Smooth muscle cell (in vitro differentiated cells): ENCODE results near the gene SLC15A5. TPM values are rescaled to one million over a fixed set of nuclear protein-coding genes. Genes with fewer than 3 reads are reported as not detected.

Experiments
- DNase-seq: peaks from one replicate; lab custom pipeline; 2025; ENCODE audit not compliant: unreplicated experiment; lab: John Stamatoyannopoulos, UW
- H2AFZ ChIP-seq: fragments of 200-600 bp; sonication (generic); 2 replicates; pipeline ENCODE4 v1.6.0; 2016; ENCODE audit warnings: antibody characterized with exemption, low read depth, mild to moderate bottlenecking
- H3F3A ChIP-seq: fragments of 200-600 bp; sonication (generic); 2 replicates; pipeline ENCODE4 v1.6.0; 2017; ENCODE audit warnings: antibody characterized with exemption, low read depth
- H3K27ac ChIP-seq: fragments of 200-600 bp; sonication (generic); 2 replicates; pipeline ENCODE4 v1.5.1; 2016; ENCODE audit warnings: low read depth, mild to moderate bottlenecking
- H3K27me3 ChIP-seq: fragments of 200-600 bp; sonication (generic); 2 replicates; pipeline ENCODE4 v1.6.1; 2016; ENCODE audit warnings: low read depth, mild to moderate bottlenecking
- H3K36me3 ChIP-seq: fragments of 200-600 bp; sonication (generic); 2 replicates; pipeline ENCODE4 v1.5.1; 2016; ENCODE audit warnings: low read depth
- H3K4me1 ChIP-seq: fragments of 200-600 bp; sonication (generic); 2 replicates; pipeline ENCODE4 v1.5.1; 2016; ENCODE audit warnings: low read depth
- H3K4me2 ChIP-seq: fragments of 200-600 bp; sonication (generic); 2 replicates; pipeline ENCODE4 v1.6.0; 2016; ENCODE audit warnings: mild to moderate bottlenecking
- H3K4me3 ChIP-seq: fragments of 200-600 bp; sonication (generic); 2 replicates; pipeline ENCODE4 v1.5.1; 2016; ENCODE audit warnings: mild to moderate bottlenecking
- H3K79me2 ChIP-seq: fragments of 200-600 bp; sonication (generic); 2 replicates; pipeline ENCODE4 v1.6.0; 2016; ENCODE audit warnings: low read depth, mild to moderate bottlenecking
- H3K9ac ChIP-seq: fragments of 200-600 bp; sonication (generic); 2 replicates; pipeline ENCODE4 v1.6.0; 2016; ENCODE audit warnings: low read depth
- H3K9me3 ChIP-seq: fragments of 200-600 bp; sonication (generic); replicated peaks from 2 replicates; pipeline ENCODE4 v1.5.1; 2016; ENCODE audit warnings: low read depth
- H4K20me1 ChIP-seq: fragments of 200-600 bp; sonication (generic); 2 replicates; pipeline ENCODE4 v1.6.0; 2016; ENCODE audit warnings: low read depth
- CTCF ChIP-seq: fragments of 200-600 bp; sonication (generic); IDR thresholded peaks from 2 replicates; pipeline ENCODE4 v1.5.1; 2017; ENCODE audit warnings: borderline replicate concordance, mild to moderate bottlenecking, antibody characterized with exemption; ENCODE audit not compliant: insufficient read depth, poor library complexity, severe bottlenecking
- WGBS: methylation state at CpG from one replicate; pipeline ENCODE4 v1.1.7; 2016; ENCODE audit warnings: low lambda C conversion rate; 5-methylcytosine and 5-hydroxymethylcytosine counted together
- polyA plus RNA-seq: library from polyadenylated mRNA; unstranded; fragments of >200 nt; fragmentation: Nextera tagmentation; extraction: Ambion mirVana; gene quantifications from 2 replicates; pipeline ENCODE4 v1.2.1, GENCODE V29; 2016
- total RNA-seq: library from RNA; depleted of rRNA; stranded (reverse); fragments of >200 nt; gene quantifications from 2 replicates; pipeline ENCODE4 v1.2.3, GENCODE V29; 2014

SLC15A5 gene
- total and polyA plus RNA-seq, 2 experiments from 2014 or later = not detected

GRCh38 chr12:16159571-16159970 lies 117.9 kb downstream of the SLC15A5 start:
- no peaks in the 10 kb centered on the region for H3K79me2 ChIP-seq
- DNase-seq = no peak
- no peaks in the 10 kb centered on the region for H4K20me1 ChIP-seq
- H2AFZ ChIP-seq = no peak overlapping the region
- H3K4me1 ChIP-seq = no peaks in the 10 kb centered on the region
- no peak overlapping the region for H3K4me2 ChIP-seq
- no peaks in the 10 kb centered on the region for H3F3A ChIP-seq
- H3K9ac ChIP-seq = no peak overlapping the region
- WGBS = 90% methylated on average over 1 of the region's 1 CpG
- H3K27ac ChIP-seq = no peak overlapping the region
- no peak for TF ChIP-seq CTCF
- no peaks in the 10 kb centered on the region for H3K27me3 ChIP-seq
- H3K36me3 ChIP-seq = no peaks in the 10 kb centered on the region
- H3K4me3 ChIP-seq = no peak overlapping the region
- H3K9me3 ChIP-seq = no peaks in the 10 kb centered on the region

GRCh38 chr12:16158050-16158449 lies 119.4 kb downstream of the SLC15A5 start:
- Histone ChIP-seq H3K4me2 (no peak overlapping the region), H3K4me1 (no peaks in the 10 kb centered on the region), H3K9me3 (no peaks in the 10 kb centered on the region), H3K27me3 (no peaks in the 10 kb centered on the region), H4K20me1 (no peaks in the 10 kb centered on the region), H2AFZ (no peak overlapping the region), H3K27ac (no peak overlapping the region), H3K36me3 (no peaks in the 10 kb centered on the region), H3K4me3 (no peak overlapping the region), H3K9ac (no peak overlapping the region), H3F3A (no peaks in the 10 kb centered on the region), H3K79me2 (no peaks in the 10 kb centered on the region)
- WGBS = 77% methylated on average over 1 of the region's 1 CpG
- no peak for DNase-seq
- TF ChIP-seq CTCF = no peak

GRCh38 chr12:16155938-16156337 lies 121.5 kb downstream of the SLC15A5 start:
- DNase-seq = no peak
- TF ChIP-seq CTCF = no peak

GRCh38 chr12:16154990-16155389 lies 122.5 kb downstream of the SLC15A5 start:
- H3K9me3 ChIP-seq = no peaks in the 10 kb centered on the region
- H3K27me3 ChIP-seq = no peaks in the 10 kb centered on the region
- H3K4me1 ChIP-seq = no peaks in the 10 kb centered on the region
- H3K79me2 ChIP-seq = no peaks in the 10 kb centered on the region
- H3K9ac ChIP-seq = no peak overlapping the region
- H3F3A ChIP-seq = no peaks in the 10 kb centered on the region
- no peak for DNase-seq
- H4K20me1 ChIP-seq = no peaks in the 10 kb centered on the region
- H3K27ac ChIP-seq = no peak overlapping the region
- no peak overlapping the region for H3K4me3 ChIP-seq
- no peak overlapping the region for H3K4me2 ChIP-seq
- no peak for TF ChIP-seq CTCF
- no peak overlapping the region for H2AFZ ChIP-seq
- no peaks in the 10 kb centered on the region for H3K36me3 ChIP-seq

More at GRCh38 chr12:16155938-16156337, 121.5 kb downstream of the SLC15A5 start:
- no peak overlapping the region for H2AFZ ChIP-seq
- WGBS = 100% methylated on average over 1 of the region's 1 CpG
- no peaks in the 10 kb centered on the region for H3K4me1 ChIP-seq
- no peaks in the 10 kb centered on the region for H3K27me3 ChIP-seq
- no peak overlapping the region for H3K4me3 ChIP-seq
- H3K9me3 ChIP-seq = no peaks in the 10 kb centered on the region
- H3K79me2 ChIP-seq = no peaks in the 10 kb centered on the region
- H4K20me1 ChIP-seq = no peaks in the 10 kb centered on the region
- no peak overlapping the region for H3K9ac ChIP-seq
- no peaks in the 10 kb centered on the region for H3K36me3 ChIP-seq
- H3K27ac ChIP-seq = no peak overlapping the region
- H3K4me2 ChIP-seq = no peak overlapping the region
- H3F3A ChIP-seq = no peaks in the 10 kb centered on the region
